ENCODE results near the gene LYG2. TPM values are rescaled to one million over a fixed set of nuclear protein-coding genes. Genes with fewer than 3 reads are reported as not detected.
"Not testable (repeated sequence)": the region's sequence is repeated elsewhere in the genome, so short reads cannot be mapped to it uniquely, and the experiment has no call there.

Gene LYG2
- not detected in 2 replicates for total RNA-seq (2014; rRNA removed)
- 0.10 TPM for polyA plus RNA-seq (2012)

- DNase-seq (ENCODE audit: low read depth): peak; percentile 14
Observed at GRCh38 chr2:99255491-99256318, at the start of gene LYG2. LYG2 (minus strand) TSS chr2:99255666; CDS start chr2:99254260, 1,406 bp downstream.

- DNase-seq (ENCODE audit: low read depth): not testable (repeated sequence)
Observed at GRCh38 chr2:99301097-99301496, 45.6 kb upstream of the LYG2 start, which contains the start of gene LYG1. LYG1 (minus strand) TSS chr2:99301197; CDS start chr2:99295670, 5,527 bp downstream.

GRCh38 chr2:99299580-99299979 is 44.1 kb upstream of the LYG2 start:
- no peak for DNase-seq (ENCODE audit: low read depth)

DNA sequence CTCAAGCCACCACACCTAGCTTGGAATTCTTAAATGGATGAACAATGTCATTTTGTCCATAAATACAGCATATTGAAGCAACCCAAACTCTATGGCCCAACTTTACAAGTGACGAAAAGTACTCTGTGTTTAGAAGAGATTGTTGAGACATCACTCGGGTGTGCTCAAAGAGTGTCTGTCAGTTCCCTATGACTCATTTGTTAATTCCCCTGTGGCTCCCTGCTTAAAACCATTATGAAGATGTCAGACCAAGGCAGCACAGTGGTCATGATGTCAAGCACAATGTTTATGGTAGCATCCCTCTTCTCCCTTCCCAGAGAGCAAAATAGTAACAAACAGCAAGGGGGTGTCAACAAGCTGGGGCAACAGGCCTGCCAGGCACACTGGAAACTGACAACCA is 42.5 kb upstream of the LYG2 start:
- peak; percentile 74 for DNase-seq (ENCODE audit: low read depth)

DNA sequence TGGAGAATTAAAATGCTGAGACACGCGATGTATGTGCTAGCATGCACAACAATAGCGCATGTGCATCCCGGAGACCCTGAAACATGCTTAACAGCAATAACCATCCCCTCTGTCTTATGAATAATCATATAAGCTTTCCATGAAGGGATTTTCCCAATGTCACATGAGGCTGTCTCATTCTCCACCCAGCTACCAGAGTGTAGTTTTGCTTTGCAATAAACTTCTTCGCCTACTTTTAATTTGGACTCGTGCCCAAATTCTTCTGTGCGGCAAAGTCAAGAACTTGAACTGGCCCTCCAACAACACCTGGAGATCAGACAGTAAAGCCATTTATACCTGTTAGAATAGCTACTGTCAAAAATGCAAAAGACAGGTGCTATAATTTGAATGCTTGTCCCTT is 30.1 kb upstream of the LYG2 start:
- no peak for DNase-seq (ENCODE audit: low read depth)

- no peak for DNase-seq (ENCODE audit: low read depth)
Observed at GRCh38 chr2:99279969-99280695, 24.7 kb upstream of the LYG2 start.

DNA sequence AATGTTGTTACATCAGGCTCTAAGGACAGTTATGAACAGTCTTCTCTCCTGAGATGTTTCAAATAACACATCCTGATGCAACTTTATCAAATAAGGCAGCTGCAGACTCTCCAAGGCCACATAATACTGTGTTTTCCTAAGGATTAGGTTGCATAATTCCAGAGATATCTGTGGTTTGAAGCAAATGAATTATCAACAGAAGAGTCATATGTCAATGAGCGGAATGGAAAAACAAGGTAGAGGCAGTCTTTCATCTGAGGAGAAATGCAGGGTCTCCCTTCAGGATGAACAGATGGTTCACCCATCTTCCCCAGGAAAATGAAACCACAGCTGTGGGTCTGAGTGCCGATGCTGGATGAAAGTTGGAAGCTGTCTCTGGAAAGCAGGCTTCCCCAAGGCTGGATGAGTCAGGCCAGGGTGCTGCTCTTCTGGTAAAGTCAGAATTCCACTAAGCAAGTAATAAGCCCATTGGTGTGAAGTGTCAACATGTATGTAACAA is 23.4 kb upstream of the LYG2 start:
- DNase-seq (ENCODE audit: low read depth): peak; percentile 97

DNA sequence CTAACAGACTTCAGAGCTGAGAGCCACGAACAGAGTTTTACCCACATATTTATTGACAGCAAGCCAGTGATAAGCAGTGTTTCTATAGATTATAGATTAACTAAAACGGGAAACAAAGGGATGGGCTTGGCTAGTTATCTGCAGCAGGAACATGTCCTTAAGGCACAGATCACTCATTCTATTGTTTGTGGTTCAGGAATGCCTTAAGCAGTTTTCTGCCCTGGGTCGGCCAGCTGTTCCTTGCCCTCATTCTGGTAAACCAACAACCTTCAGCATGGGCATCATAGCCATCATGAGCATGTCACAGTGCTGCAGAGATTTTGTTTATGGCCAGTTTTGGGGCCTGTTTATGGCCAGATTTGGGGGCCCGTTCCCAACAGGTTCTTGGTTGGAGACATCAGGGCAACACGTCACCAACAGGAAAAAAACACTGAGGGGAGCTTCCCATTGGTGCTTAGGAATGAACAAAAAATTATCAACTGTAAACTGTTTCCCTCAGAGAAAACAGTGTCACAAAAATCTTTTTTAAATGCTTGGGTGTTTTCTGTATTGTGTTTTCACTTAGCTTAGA is 22.8 kb upstream of the LYG2 start:
- peak; percentile 67 for DNase-seq (ENCODE audit: low read depth)

- DNase-seq (ENCODE audit: low read depth): no peak
Observed at GRCh38 chr2:99275882-99276281, 20.4 kb upstream of the LYG2 start.

DNA sequence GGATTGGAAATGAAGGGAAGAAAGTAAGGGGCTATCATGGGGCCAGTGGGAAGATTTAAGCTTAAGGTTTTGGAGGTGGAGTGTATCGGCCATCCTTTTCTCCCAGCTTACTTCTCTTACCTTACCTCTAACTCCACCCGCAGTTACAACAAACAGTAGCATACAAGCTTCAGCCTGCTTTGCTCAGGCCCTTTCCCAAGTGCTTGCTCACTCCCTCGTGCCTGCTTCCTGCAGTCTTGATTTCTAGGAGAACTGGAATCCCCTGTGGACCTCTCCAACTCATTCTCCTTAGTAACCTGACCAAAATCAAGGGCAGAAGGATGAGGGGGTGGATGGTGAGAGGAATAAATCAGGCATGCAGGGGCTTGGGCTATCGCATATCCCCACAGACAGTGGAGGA is 5.8 kb upstream of the LYG2 start:
- no peak for DNase-seq (ENCODE audit: low read depth)

DNA sequence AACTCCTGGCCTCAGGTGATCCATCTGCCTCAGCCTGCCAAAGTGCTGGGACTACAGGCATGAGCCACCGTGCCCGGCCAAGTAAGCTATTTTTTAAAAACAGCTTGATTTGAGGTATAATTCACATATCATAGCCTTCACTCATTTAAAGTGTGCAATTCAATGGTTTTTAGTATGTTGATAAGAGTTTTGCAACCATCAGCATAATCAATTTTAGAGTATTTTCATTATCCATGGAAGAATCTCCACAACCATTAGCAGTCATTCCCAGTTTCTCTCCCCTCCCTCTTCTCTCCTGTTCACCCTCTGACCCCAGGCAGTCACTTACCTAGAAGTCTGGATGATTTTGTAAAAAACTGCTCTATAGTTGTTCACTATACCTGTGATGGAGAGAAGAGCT is 4.7 kb upstream of the LYG2 start:
- no peak for DNase-seq (ENCODE audit: low read depth)

GRCh38 chr2:99259465-99259864 is 4.0 kb upstream of the LYG2 start:
- DNase-seq (ENCODE audit: low read depth): no peak

DNA sequence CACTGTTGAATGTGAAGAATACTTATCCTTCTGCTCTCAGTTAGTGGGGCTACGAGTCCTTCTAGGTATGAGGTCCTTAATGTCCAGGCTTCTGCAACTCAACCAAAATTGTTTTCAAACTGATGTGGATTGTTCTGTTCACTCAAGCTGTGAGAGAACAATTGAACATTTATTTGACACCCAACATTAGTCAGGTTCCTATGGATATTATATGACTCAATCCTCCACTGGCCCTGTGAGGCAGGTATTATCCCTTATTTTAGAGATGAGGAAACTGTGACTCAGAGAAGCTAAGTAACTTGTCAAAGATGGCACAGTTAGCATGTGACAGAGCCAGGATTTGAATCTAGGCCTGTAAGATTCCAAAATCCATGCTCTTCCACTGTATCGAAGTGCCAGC is 1.2 kb upstream of the LYG2 start:
- peak; percentile 31 for DNase-seq (ENCODE audit: low read depth)

- no peak for DNase-seq (ENCODE audit: low read depth)
Observed at GRCh38 chr2:99249951-99250350, 5.5 kb downstream of the LYG2 start.

DNA sequence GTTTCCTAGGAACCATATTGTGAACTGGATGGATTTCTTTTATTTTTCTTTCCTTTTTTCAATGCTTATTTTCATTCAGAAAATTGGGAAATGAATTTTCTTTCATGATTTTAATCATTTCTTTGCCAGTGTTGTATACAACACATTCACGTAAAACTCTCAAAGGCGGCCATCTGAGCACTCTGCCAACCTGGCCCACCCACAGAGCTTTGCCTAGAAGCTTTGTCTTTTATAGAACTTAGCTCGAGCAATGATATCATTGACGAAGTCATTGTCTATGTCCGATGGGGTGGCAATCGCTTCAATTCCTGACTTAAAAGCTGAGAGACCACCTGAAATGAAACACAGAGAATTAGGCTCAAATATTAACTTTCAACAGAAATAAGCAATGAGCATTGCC is 13.3 kb downstream of the LYG2 start:
- DNase-seq (ENCODE audit: low read depth): no peak

DNA sequence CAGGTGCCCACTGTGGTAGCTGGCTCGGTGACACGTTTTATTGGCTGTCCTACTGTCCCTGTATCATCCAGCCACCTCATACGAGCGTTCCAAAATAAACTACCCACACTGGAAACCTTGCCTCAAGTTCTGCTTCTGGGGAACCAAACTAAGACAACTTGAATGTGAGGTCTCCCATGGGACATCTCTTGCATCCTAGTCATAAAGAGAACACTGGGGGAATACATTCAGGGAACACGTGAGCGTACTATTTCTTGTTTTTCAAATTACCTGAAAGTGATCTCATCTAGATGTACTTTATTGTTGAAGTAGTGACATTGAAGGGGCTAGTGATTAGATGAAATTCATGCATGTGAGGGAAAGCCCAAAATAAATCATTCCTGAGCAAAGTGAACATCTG is 15.0 kb downstream of the LYG2 start:
- DNase-seq (ENCODE audit: low read depth): no peak

- DNase-seq (ENCODE audit: low read depth): no peak
Observed at GRCh38 chr2:99238599-99238998, 16.9 kb downstream of the LYG2 start.

DNA sequence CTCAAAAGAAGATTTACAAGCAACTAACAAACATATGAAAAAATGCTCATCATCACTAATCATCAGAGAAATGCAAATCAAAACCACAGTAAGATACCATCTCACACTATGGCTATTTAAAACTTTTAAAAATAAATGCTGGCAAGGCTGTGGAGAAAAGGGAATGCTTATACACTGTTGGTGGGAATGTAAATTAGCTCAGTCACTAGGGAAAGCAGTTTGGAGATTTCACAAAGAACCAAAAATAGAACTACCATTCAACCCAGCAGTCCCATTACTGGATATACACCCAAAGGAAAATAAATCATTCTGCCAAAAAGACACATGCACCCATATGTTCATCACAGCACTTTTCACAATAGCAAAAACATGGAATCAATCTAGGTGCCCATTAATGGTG is 22.3 kb downstream of the LYG2 start:
- DNase-seq (ENCODE audit: low read depth): not testable (repeated sequence)

DNA sequence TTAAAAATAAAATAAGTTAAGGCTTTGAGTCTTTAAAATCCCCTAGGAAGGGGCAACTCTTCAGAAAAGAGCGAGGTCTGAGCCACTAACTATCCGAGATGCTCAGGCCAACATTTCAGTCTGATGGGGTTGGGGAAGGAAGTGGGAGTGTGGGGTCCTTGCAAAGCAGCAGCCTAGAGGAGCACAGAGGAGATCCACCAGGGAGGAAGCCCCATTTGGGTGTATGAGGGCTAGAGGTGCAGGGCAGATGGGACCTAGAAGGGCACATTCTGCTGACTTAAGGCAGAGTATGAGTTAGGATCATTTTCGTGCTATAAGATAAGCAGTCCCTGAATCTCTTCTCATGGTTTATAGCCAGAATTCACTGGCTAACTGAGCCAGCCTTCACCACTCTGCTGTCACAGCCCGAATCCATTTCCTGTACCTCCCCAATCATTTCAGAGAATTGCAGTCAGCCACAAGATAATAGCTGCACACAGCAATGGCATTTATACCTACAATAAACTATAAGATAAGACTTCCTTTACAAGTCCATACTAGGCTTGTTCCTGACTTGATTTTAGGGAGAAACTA is 37.5 kb downstream of the LYG2 start:
- DNase-seq (ENCODE audit: low read depth): no peak

- no peak for DNase-seq (ENCODE audit: low read depth)
Observed at GRCh38 chr2:99216096-99216495, 39.4 kb downstream of the LYG2 start.

- DNase-seq (ENCODE audit: low read depth): no peak
Observed at GRCh38 chr2:99205491-99205890, 50.0 kb downstream of the LYG2 start.
